ENCODE results near the gene TSPEAR.

TSPEAR gene

GRCh38 chr21:44460441-44460755, 251.0 kb downstream of the TSPEAR start:
- Histone ChIP-seq H3K9me3 (no peaks in the 10 kb centered on the region), H3K27me3 (peaks cover 4% of the 10 kb centered on the region), H3K36me3 (no peaks in the 10 kb centered on the region), H3K4me1 (ENCODE audit: control insufficient read depth in 1 of 2, insufficient read depth in 1 of 2, low read depth in 1 of 2, low read length in 1 of 2) (peaks cover 6 to 8% of the 10 kb centered on the region in 2 experiments), H3K4me3 (ENCODE audit: low read depth in 1 of 2, low read length in 1 of 2) (no peak overlapping the region), H3K27ac (no peak overlapping the region)
- TF ChIP-seq, protein P1, sequence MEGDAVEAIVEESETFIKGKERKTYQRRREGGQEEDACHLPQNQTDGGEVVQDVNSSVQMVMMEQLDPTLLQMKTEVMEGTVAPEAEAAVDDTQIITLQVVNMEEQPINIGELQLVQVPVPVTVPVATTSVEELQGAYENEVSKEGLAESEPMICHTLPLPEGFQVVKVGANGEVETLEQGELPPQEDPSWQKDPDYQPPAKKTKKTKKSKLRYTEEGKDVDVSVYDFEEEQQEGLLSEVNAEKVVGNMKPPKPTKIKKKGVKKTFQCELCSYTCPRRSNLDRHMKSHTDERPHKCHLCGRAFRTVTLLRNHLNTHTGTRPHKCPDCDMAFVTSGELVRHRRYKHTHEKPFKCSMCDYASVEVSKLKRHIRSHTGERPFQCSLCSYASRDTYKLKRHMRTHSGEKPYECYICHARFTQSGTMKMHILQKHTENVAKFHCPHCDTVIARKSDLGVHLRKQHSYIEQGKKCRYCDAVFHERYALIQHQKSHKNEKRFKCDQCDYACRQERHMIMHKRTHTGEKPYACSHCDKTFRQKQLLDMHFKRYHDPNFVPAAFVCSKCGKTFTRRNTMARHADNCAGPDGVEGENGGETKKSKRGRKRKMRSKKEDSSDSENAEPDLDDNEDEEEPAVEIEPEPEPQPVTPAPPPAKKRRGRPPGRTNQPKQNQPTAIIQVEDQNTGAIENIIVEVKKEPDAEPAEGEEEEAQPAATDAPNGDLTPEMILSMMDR (IDR thresholded peaks at IDR 0.05), result no peak

DNA sequence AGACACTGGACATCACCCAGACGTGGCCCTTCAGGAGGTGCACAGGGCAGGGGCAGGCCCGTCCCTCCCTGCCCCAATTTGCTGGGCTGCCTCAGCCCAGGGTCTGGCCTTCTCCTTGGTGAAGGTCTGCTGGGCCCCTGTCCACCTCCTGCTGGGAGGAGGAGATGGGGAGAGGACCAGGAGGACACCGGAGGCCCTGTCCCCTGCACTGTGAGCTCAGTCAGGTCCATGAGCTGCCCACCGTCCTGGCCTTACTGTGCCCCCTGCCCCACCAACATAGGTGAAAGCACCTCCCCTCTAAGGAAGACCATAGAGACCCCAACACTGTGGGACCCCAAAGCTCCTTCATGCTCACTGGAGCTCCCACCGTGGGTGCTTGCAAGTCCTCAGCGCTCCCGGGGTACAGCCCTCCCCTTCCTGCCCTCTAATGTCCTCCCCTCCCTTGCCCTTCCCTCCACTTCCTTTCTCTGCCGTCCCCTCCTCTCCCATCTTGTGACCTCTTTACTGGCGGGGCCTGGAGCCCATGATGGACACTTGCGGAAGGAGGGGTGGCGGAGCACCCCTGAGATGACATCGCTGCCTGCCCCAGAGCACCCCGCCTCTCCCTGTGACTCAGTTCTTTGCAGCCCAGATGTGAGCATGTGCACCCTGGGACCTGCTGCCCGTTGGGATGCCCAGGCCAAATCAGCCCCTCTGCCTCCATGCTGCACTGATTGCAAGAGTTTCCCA, 251.5 kb downstream of the TSPEAR start:
- H3K4me3 ChIP-seq (ENCODE audit: low read depth in 1 of 2, low read length in 1 of 2), result no peak overlapping the region

DNA sequence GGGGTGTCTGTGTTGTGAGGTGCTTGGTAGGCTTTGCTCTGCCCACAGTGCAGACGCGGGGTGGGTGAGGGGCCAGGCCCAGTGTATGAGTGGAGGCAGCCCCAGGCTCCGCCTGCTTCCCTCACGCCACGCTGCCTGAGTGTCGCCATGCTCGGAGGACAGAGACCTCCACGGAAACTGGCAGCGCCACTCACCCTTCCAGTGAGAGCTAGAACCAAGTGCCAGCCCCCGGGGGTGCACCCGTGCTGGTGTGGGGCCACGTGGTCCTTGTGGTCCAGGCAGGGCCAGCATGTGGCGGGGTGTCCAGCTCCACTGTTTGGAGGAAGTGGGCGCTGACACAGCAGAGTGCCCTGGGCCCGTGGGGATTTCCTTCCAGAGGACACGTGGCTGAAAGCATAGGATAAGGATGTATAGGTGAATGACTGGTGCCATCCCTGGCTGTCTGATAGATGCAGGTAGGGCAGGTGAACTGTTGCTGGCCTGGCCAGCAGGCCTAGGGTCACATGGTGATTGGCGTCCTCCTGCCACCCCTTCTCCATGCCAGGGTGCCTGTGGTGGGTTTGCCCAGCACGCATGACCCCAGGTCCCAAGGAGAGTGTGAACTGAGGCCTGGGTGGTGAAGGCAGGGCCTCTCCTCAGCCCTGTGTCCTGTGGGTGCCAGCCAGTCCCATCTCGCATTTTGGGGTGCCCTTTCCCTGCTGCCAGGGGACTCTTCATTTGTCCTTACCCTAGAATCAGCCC, 252.2 kb downstream of the TSPEAR start:
- TF ChIP-seq, protein P1 (IDR thresholded peaks at IDR 0.05), result no peak
- H3K4me1 ChIP-seq (ENCODE audit: control insufficient read depth in 1 of 2, insufficient read depth in 1 of 2, low read depth in 1 of 2, low read length in 1 of 2), result peaks cover 6 to 8% of the 10 kb centered on the region in 2 experiments

More for the DNA sequence above, 251.5 kb downstream of the TSPEAR start:
- H3K27ac ChIP-seq, result no peak overlapping the region
- TF ChIP-seq, protein P1 (IDR thresholded peaks at IDR 0.05), result no peak
- H3K27me3 ChIP-seq, result peaks cover 8% of the 10 kb centered on the region
- peaks cover 6 to 8% of the 10 kb centered on the region in 2 experiments for H3K4me1 ChIP-seq (ENCODE audit: control insufficient read depth in 1 of 2, insufficient read depth in 1 of 2, low read depth in 1 of 2, low read length in 1 of 2)
- no peaks in the 10 kb centered on the region for H3K9me3 ChIP-seq
- no peaks in the 10 kb centered on the region for H3K36me3 ChIP-seq

GRCh38 chr21:44456915-44457736, 254.2 kb downstream of the TSPEAR start:
- no peaks in the 10 kb centered on the region for H3K36me3 ChIP-seq
- peaks cover 34% of the 10 kb centered on the region for H3K27me3 ChIP-seq
- H3K4me1 ChIP-seq (ENCODE audit: control insufficient read depth in 1 of 2, insufficient read depth in 1 of 2, low read depth in 1 of 2, low read length in 1 of 2), result peaks cover 6 to 8% of the 10 kb centered on the region in 2 experiments
- H3K27ac ChIP-seq, result no peak overlapping the region
- TF ChIP-seq, protein P1 (IDR thresholded peaks at IDR 0.05), result no peak
- no peaks in the 10 kb centered on the region for H3K9me3 ChIP-seq
- no peak overlapping the region for H3K4me3 ChIP-seq (ENCODE audit: low read depth in 1 of 2, low read length in 1 of 2)

More for the DNA sequence above, 252.2 kb downstream of the TSPEAR start:
- Histone ChIP-seq H3K27ac (no peak overlapping the region), H3K9me3 (no peaks in the 10 kb centered on the region), H3K4me3 (ENCODE audit: low read depth in 1 of 2, low read length in 1 of 2) (no peak overlapping the region), H3K36me3 (no peaks in the 10 kb centered on the region), H3K27me3 (peaks cover 15% of the 10 kb centered on the region)

- Histone ChIP-seq H3K27me3 (peaks cover 42% of the 10 kb centered on the region), H3K27ac (no peak overlapping the region), H3K36me3 (no peaks in the 10 kb centered on the region), H3K4me3 (ENCODE audit: low read depth in 1 of 2, low read length in 1 of 2) (peak overlapping the region; percentile 67 to 86), H3K4me1 (ENCODE audit: control insufficient read depth in 1 of 2, insufficient read depth in 1 of 2, low read depth in 1 of 2, low read length in 1 of 2) (peaks cover 6 to 8% of the 10 kb centered on the region in 2 experiments), H3K9me3 (no peaks in the 10 kb centered on the region)
- TF ChIP-seq, protein P1 (IDR thresholded peaks at IDR 0.05), result no peak
Observed at GRCh38 chr21:44456214-44456914, 255.0 kb downstream of the TSPEAR start.

Data from neutrophil (primary cell).